Activated CD4-positive, alpha-beta T cell treated with anti-CD3 and anti-CD28 coated beads for 48 hours (primary cell): ENCODE results near the gene SCGN.

ENCODE experiments used
- DNase-seq: peaks from one replicate; pipeline ENCODE4 v3.0.0-alpha.2; 2020

Gene SCGN

GRCh38 chr6:25691894-25692293 is 39.9 kb downstream of the SCGN start:
- no peak for DNase-seq

GRCh38 chr6:25692472-25692871 is 40.5 kb downstream of the SCGN start:
- DNase-seq, result no peak

GRCh38 chr6:25694366-25694765 is 42.4 kb downstream of the SCGN start:
- DNase-seq, result no peak

GRCh38 chr6:25695671-25696070 is 43.7 kb downstream of the SCGN start:
- DNase-seq, result no peak

GRCh38 chr6:25697537-25698340 is 45.7 kb downstream of the SCGN start:
- DNase-seq, result no peak

GRCh38 chr6:25698631-25699030 is 46.6 kb downstream of the SCGN start:
- no peak for DNase-seq

GRCh38 chr6:25699649-25700048 is 47.6 kb downstream of the SCGN start:
- DNase-seq, result no peak

- no peak for DNase-seq
Observed at GRCh38 chr6:25700761-25701160, 48.7 kb downstream of the SCGN start.

GRCh38 chr6:25701807-25702206 is 49.8 kb downstream of the SCGN start:
- no peak for DNase-seq

GRCh38 chr6:25703005-25703404 is 51.0 kb downstream of the SCGN start:
- DNase-seq, result no peak

GRCh38 chr6:25704001-25704400 is 52.0 kb downstream of the SCGN start:
- no peak for DNase-seq

GRCh38 chr6:25706314-25707014 is 54.4 kb downstream of the SCGN start:
- DNase-seq, result no peak

GRCh38 chr6:25709761-25710160 is 57.7 kb downstream of the SCGN start:
- no peak for DNase-seq

GRCh38 chr6:25710287-25710686 is 58.3 kb downstream of the SCGN start:
- no peak for DNase-seq

GRCh38 chr6:25713824-25714223 is 61.8 kb downstream of the SCGN start:
- DNase-seq, result no peak

GRCh38 chr6:25714765-25715164 is 62.8 kb downstream of the SCGN start:
- no peak for DNase-seq

GRCh38 chr6:25715794-25716193 is 63.8 kb downstream of the SCGN start:
- no peak for DNase-seq

GRCh38 chr6:25717866-25718740 is 66.1 kb downstream of the SCGN start:
- DNase-seq, result no peak

GRCh38 chr6:25726122-25726911 is 74.3 kb downstream of the SCGN start:
- DNase-seq, result no peak

GRCh38 chr6:25727028-25727427 is 75.0 kb downstream of the SCGN start:
- no peak for DNase-seq

- no peak for DNase-seq
Observed at GRCh38 chr6:25730907-25731306, 78.9 kb downstream of the SCGN start.

- no peak for DNase-seq
Observed at GRCh38 chr6:25731721-25732120, 79.7 kb downstream of the SCGN start.
